GM12878 (cell line): ENCODE measurements around the gene RXFP4. TPM values are rescaled to one million over a fixed set of nuclear protein-coding genes. Genes with fewer than 3 reads are reported as not detected.

Experiments used
- ATAC-seq: fragments of 200-7000 bp; cut with Tn5 transposase; 3 replicates; pipeline ENCODE4 v1.9.1; 2020; ENCODE audit warnings: mild to moderate bottlenecking, moderate library complexity
- BruUV-seq: library from RNA; stranded (reverse); fragments of 400-500 nt; replicated peaks from 2 replicates; lab custom pipeline; 2021; lab: Mats Ljungman, UMichigan
- CTCF ChIA-PET: fragments of 300-600 bp; sonication (Branson Sonifier 250); formaldehyde crosslinking; extraction: SDS; loops from one replicate; lab custom pipeline; 2021; ENCODE audit warnings: inconsistent platforms; lab: Yijun Ruan, JAX
- POLR2A ChIA-PET: fragments of 350-600 bp; formaldehyde crosslinking; extraction: SDS; loops from one replicate; lab custom pipeline; 2021; ENCODE audit warnings: inconsistent platforms; lab: Charles Lee
- RAD21 ChIA-PET: fragments of 300-600 bp; sonication (Branson Sonifier 250); formaldehyde crosslinking; loops from one replicate; lab custom pipeline; 2023; ENCODE audit warnings: antibody characterized with exemption; ENCODE audit not compliant: unreplicated experiment; lab: Charles Lee
- SMC1A ChIA-PET: fragments of 300-600 bp; sonication (Branson Sonifier 250); formaldehyde crosslinking; loops from one replicate; lab custom pipeline; 2023; ENCODE audit not compliant: unreplicated experiment, uncharacterized antibody; lab: Charles Lee
- DNase-seq: peaks from one replicate; pipeline ENCODE4 v3.0.0-alpha.2; 2011; ENCODE audit warnings: low read depth, low spot score
- FAIRE-seq: peaks from 3 replicates; lab custom pipeline; 2011; peaks lifted over from hg19 to GRCh38; lab: Jason Lieb, UNC
- H2AFZ ChIP-seq: 2 replicates; pipeline ENCODE4 v1.6.0; 2011; ENCODE audit warnings: low read depth, low read length, control low read depth; ENCODE audit not compliant: control insufficient read depth
- H3K27ac ChIP-seq: 2 replicates; pipeline ENCODE4 v1.5.1; 2011; ENCODE audit warnings: control low read depth; ENCODE audit not compliant: control insufficient read depth, insufficient read depth
- H3K27me3 ChIP-seq, 2 experiments: replicated peaks in 1 of 2; 2 replicates each; pipeline versions ENCODE4 v1.6.0 to v1.6.1; 2011; ENCODE audit warnings: low read length in 1 of 2; ENCODE audit not compliant: control insufficient read depth in 2 of 2, insufficient read depth in 2 of 2
- H3K36me3 ChIP-seq, 2 experiments: 2 replicates each; pipeline ENCODE4 v1.5.1; 2011; ENCODE audit warnings: low read length in 1 of 2; ENCODE audit not compliant: control insufficient read depth in 2 of 2, insufficient read depth in 2 of 2
- H3K4me1 ChIP-seq: 2 replicates; pipeline ENCODE4 v1.6.1; 2011; ENCODE audit warnings: mild to moderate bottlenecking, low read length, moderate library complexity, mixed read lengths; ENCODE audit not compliant: control insufficient read depth, insufficient read depth
- H3K4me2 ChIP-seq: 2 replicates; pipeline ENCODE4 v1.6.0; 2011; ENCODE audit warnings: control low read depth; ENCODE audit not compliant: control insufficient read depth, insufficient read depth
- H3K4me3 ChIP-seq: fragments of 200-600 bp; sonication (generic); 2 replicates; pipeline ENCODE4 v1.5.1; 2016
- H3K79me2 ChIP-seq: 2 replicates; pipeline ENCODE4 v1.6.0; 2011; ENCODE audit warnings: low read length; ENCODE audit not compliant: control insufficient read depth, insufficient read depth
- H3K9ac ChIP-seq: 2 replicates; pipeline ENCODE4 v1.8.0; 2011; ENCODE audit warnings: low read length, control low read depth, mixed read lengths; ENCODE audit not compliant: control insufficient read depth, insufficient read depth
- H3K9me3 ChIP-seq: replicated peaks from 3 replicates; pipeline ENCODE4 v1.5.1; 2011; ENCODE audit warnings: mild to moderate bottlenecking, low read length; ENCODE audit not compliant: control insufficient read depth, insufficient read depth
- H4K20me1 ChIP-seq: 2 replicates; pipeline ENCODE4 v1.6.0; 2011; ENCODE audit not compliant: control insufficient read depth, insufficient read depth
- EED ChIP-seq: sonication (generic); IDR thresholded peaks from 2 replicates; pipeline ENCODE4 v1.6.1; 2016; ENCODE audit warnings: antibody characterized with exemption, low read depth
- MXI1 ChIP-seq: fragments of 150-350 bp; IDR thresholded peaks from 2 replicates; pipeline ENCODE4 v1.6.1; 2011; ENCODE audit warnings: low read depth, mild to moderate bottlenecking, inconsistent platforms, low read length, improper control_type of control experiment
- NR2F1 ChIP-seq: fragments of 450-650 bp; conservative IDR thresholded peaks from 2 replicates; pipeline ENCODE4 v1.6.1; 2017; ENCODE audit warnings: mild to moderate bottlenecking
- POLR2A ChIP-seq: IDR thresholded peaks from 2 replicates; pipeline ENCODE4 v1.6.1; 2011; ENCODE audit warnings: low read depth, mild to moderate bottlenecking, low read length
- SMAD1 ChIP-seq: fragments of 450-650 bp; IDR thresholded peaks from 2 replicates; pipeline ENCODE4 v1.6.1; 2018; ENCODE audit warnings: mild to moderate bottlenecking, low read depth; ENCODE audit not compliant: partially characterized antibody
- SP1 ChIP-seq: IDR thresholded peaks from one replicate; pipeline ENCODE4 v1.6.1; 2011; ENCODE audit warnings: low read depth, low read length
- STAT1 ChIP-seq: fragments of 450-650 bp; conservative IDR thresholded peaks from 2 replicates; pipeline ENCODE4 v1.6.1; 2014; ENCODE audit warnings: antibody characterized with exemption, mild to moderate bottlenecking
- TAF1 ChIP-seq: IDR thresholded peaks from 2 replicates; pipeline ENCODE4 v1.6.1; 2011; ENCODE audit warnings: mild to moderate bottlenecking, low read depth, low read length, borderline replicate concordance
- WGBS: methylation state at CpG from one replicate; pipeline ENCODE4 v1.1.6; 2016; ENCODE audit warnings: low lambda C conversion rate; ENCODE audit not compliant: insufficient replicate concordance, insufficient coverage; ENCODE audit errors: missing lambda C conversion rate; 5-methylcytosine and 5-hydroxymethylcytosine counted together
- in situ Hi-C: fragments of 300-500 bp; cut with MboI; formaldehyde crosslinking; loops from 9 replicates; pipeline ENCODE4 v1.14.3; 2018; ENCODE audit warnings: mixed read lengths
- intact Hi-C: fragments of 100-400 bp; cut with micrococcal nuclease; formaldehyde crosslinking; loops from one replicate; pipeline ENCODE4 v1.14.2; 2022; ENCODE audit not compliant: unreplicated experiment
- polyA plus RNA-seq, 11 experiments: library from polyadenylated mRNA; depleted of rRNA in 4 of 11; unstranded in 6 of 11; stranded (reverse) in 5 of 11; fragments of >200 nt; fragmentation: Nextera tagmentation in 4 of 11; fragmentation: Illumina TruSeq in 1 of 11; extraction: Ambion mirVana in 4 of 11; extraction: Trizol in 1 of 11; gene quantifications; 1 replicate in 1 of 11; 2 replicates in 10 of 11; pipeline versions ENCODE4 v1.2.1 to v1.2.3, GENCODE V29; 2011 to 2016; ENCODE audit warnings: inconsistent platforms in 2 of 11, missing spikeins in 2 of 11, low read depth in 1 of 11
- total RNA-seq, 4 experiments: library from RNA; depleted of rRNA in 3 of 4; stranded (reverse); fragments of >200 nt in 3 of 4; fragmentation: Illumina TruSeq in 1 of 4; extraction: Trizol in 1 of 4; gene quantifications; 2 replicates each; pipeline versions ENCODE4 v1.2.1 to v1.2.3, GENCODE V29; 2013 to 2021

Gene RXFP4
- total and polyA plus RNA-seq, 10 of the 15 experiments (the other 5 are each of a cell fraction or from before 2014, with no cell fraction given) = 0.10 to 0.40 (median 0.39) TPM; not detected in 7

GRCh38 chr1:155978973-155979429 is 37.6 kb downstream of the RXFP4 start:
- Histone ChIP-seq H3K9ac (peak overlapping the region; percentile 95), H3K27me3 (no peaks in the 10 kb centered on the region), H3K79me2 (peaks cover 78% of the 10 kb centered on the region), H3K4me3 (peak overlapping the region; percentile 100), H3K4me2 (peak overlapping the region; percentile 63), H2AFZ (peak overlapping the region; percentile 25; the same call in 1 of the 2 replicates), H3K36me3 (no peaks in the 10 kb centered on the region; a peak in 1 of 4 replicates), H3K4me1 (peaks cover 32% of the 10 kb centered on the region), H4K20me1 (peaks cover 4% of the 10 kb centered on the region; the same call in 1 of the 2 replicates), H3K27ac (peak overlapping the region; percentile 97), H3K9me3 (no peaks in the 10 kb centered on the region)
- SMC1A ChIA-PET = interaction anchor here (0.6 to 16.7 kb wide), 12 partner anchors 9 to 787 kb away, joined by 3 to 229 read pairs (median 8); partner anchors contain the start of genes KHDC4, RXFP4 and SYT11
- 0 out of 2 replicates have a peak, but pooled peaks have one; percentile 48 for TF ChIP-seq POLR2A
- no peak for TF ChIP-seq EED
- no peak for TF ChIP-seq SP1
- TF ChIP-seq NR2F1 = peak; percentile 50; the same call in 1 of the 2 replicates
- 0 out of 2 replicates have a peak, but pooled peaks have one; percentile 7 for TF ChIP-seq MXI1
- no peak for TF ChIP-seq STAT1
- 0 out of 2 replicates have a peak, but pooled peaks have one; percentile 6 for TF ChIP-seq TAF1
- no peak for TF ChIP-seq SMAD1
- in situ Hi-C loops (no loop called here), intact Hi-C loops (loop anchor here (2.0 to 5.0 kb wide), 2 partner anchors 40 to 73 kb away; partner anchors contain the start of genes LAMTOR2 and UBQLN4)
- peak; percentile 29 for ATAC-seq
- under 1% methylated on average over 8 of the region's 8 CpGs for WGBS
- POLR2A ChIA-PET = interaction anchor here (0.8 to 14.9 kb wide), 12 partner anchors 10 to 157 kb away, joined by 3 to 273 read pairs (median 16); partner anchors contain the start of genes GON4L, KHDC4, RXFP4 and SYT11
- TSS peak; percentile 71 for BruUV-seq
- no peak for FAIRE-seq
- CTCF ChIA-PET = interaction anchor here (1.0 to 14.7 kb wide), 8 partner anchors 11 to 87 kb away, joined by 3 to 227 read pairs (median 8); partner anchors contain the start of gene RXFP4
- DNase-seq = no peak
- RAD21 ChIA-PET = interaction anchor here (0.8 to 14.4 kb wide), 14 partner anchors 8 to 1043 kb away, joined by 3 to 214 read pairs (median 18); partner anchors contain the start of genes KHDC4, RXFP4 and SYT11
